GM19099 (cell line): Measurements from ENCODE around the gene MS4A1.

Experiments used
- POLR2A ChIP-seq: IDR thresholded peaks from 3 replicates; pipeline ENCODE4 v1.6.1; 2011; ENCODE audit warnings: low read depth; ENCODE audit not compliant: insufficient read length; ENCODE audit errors: extremely low read depth

Gene MS4A1

DNA sequence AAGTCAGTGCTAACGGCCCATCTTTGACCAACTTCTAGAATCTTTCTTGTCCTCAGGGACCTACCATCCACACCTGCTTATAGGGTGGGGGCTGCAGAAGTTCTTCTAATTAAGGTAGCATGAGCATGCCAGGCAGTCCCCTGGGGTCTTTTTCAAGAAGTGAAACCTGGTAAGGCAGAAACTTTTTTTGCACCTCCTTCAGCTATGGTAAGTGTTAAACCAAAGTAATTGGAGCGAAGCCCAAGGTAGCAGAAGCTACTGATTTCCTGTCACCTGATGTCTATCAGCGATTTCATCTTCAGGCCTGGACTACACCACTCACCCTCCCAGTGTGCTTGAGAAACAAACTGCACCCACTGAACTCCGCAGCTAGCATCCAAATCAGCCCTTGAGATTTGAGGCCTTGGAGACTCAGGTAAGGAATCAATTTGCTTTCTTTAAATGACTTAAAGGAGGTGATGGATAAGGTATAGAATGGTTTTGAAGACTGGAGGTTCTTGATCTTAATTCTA lies at the start of gene MS4A1:
TSS of gene MS4A1 (plus strand) at position 317 of the 512 bp plus-strand sequence. CDS start 6,528 bp downstream, outside the sequence.
- peak; percentile 89 for TF ChIP-seq POLR2A

DNA sequence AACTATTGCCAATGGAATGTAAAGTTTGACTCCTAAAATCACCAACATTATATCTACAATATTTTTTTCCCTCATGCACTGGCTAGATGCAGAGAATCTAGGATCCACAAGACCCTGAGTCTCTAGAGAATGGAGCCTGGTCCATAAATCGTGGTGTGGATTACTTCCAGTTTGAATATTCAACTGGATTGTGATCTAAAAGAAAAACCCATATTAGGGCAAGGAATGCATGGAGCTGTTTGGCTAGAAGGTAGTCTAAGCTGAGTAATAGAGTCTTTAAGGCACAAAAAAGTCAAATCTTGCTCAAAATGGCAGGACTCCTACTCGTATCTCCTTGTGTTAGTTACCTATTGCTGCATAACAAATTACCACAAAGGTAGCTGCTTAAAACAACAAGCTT lies 35.6 kb upstream of the MS4A1 start:
- TF ChIP-seq POLR2A, result no peak

DNA sequence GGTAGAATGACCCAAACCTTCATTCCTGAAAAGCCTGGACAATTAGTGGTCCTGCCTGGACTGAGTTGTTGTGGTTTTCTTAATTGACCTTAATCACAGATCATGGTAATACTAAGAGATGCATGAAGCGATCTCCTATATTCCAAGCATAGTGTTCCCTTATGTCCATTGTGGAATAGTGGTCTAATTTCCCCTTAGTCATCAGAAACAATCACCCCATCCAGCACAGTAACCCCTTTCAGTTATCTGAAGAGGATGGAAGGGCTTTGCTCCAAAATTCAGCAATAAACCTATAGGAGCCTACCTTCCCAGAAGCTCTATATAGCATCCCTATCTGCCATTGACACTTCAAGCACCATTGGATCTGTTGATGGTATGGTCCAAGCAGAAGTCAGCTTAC lies 33.0 kb upstream of the MS4A1 start:
- TF ChIP-seq POLR2A, result no peak

DNA sequence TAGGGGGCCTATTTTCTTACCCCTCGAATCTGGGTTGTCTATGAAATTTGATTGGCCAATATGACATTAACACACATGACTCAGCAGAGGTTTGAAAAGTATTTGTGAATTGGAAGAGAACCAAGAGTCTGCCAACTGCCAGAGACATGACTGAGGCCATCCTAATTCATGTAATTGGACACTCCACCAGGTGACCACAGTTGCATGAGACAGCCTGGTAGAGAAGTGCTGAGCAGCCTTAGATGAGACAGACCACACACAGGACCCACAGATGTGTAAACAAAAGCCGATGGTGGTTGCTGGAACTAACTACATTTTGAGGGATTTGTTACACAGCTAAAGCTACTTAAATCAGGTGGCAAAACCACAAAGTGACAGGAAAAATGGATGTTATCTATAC lies 27.1 kb upstream of the MS4A1 start:
- TF ChIP-seq POLR2A, result no peak

DNA sequence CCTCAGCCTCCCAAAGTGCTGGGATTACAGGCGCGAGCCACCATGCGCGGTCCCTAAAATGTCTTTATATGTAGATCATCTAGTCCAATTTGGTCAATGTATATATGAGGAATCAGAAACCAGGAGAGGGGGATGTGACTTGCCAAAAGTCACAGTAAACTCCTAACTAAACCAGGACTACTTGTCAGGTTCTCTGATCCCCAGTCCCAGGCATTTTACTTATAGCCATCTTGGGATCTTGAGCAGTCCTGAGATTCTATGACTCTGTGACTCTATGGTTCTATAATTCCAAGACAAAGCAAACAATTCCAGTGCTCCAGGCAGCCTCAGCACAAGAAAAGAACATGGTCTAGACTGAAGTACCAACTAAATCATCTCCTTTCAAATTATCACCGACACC lies 26.4 kb upstream of the MS4A1 start, which contains the start of gene MS4A5:
TSS of gene MS4A5 (plus strand) at position 301 of the 400 bp plus-strand sequence. CDS start 103 bp downstream, outside the sequence.
- no peak for TF ChIP-seq POLR2A

DNA sequence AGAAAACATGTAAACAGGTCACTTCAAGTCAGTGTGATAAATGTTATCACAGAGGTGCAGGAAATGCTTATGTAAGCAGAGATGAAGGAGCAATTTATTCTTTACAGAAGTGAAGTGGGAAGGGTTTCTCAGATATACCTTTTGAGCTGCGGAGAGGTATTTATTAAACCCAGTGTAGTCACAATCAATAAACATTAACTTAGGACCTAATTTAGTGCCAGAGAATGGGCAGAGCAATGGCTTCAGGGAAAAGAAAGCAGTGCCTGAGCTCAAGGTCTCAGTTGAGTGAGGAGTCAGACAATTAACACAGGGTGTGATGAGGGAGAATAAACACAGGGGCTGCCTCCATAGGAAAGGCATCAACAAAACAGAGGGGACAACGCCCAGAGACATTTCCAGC lies 24.4 kb upstream of the MS4A1 start:
- no peak for TF ChIP-seq POLR2A

DNA sequence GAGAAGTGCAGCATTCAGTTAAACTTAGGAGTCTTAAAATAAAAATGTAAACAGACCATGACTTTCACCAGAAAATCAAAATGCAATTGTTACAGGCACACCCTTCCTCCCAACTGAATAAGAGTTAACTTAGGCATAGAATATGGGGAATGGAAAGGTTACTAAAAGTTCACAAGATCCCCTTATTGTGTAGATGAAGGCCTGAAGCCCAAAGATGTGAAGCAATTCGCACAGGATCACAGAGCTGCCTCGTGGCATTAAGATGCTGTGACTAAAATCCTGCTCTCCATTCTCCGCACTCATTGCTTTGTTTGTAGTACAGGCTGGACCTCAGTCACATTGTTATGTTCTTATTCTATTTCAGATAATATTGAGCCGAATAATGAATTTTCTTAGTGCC lies 22.2 kb upstream of the MS4A1 start:
- no peak for TF ChIP-seq POLR2A

DNA sequence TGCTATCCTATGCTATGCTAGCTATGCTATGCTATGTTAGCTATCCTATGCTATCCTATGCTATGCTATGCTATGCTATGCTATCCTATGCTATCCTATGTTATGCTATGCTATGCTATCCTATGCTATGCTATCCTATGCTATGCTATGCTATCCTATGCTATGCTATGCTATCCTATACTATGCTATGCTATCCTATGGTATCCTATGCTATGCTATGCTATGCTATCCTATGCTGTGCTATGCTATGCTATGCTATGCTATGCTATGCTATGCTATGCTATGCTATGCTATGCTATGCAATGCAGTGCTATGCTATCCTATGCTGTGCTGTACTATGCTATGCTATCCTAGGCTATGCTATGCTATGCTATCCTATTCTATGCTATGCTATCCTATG lies 8.6 kb upstream of the MS4A1 start:
- no peak for TF ChIP-seq POLR2A

DNA sequence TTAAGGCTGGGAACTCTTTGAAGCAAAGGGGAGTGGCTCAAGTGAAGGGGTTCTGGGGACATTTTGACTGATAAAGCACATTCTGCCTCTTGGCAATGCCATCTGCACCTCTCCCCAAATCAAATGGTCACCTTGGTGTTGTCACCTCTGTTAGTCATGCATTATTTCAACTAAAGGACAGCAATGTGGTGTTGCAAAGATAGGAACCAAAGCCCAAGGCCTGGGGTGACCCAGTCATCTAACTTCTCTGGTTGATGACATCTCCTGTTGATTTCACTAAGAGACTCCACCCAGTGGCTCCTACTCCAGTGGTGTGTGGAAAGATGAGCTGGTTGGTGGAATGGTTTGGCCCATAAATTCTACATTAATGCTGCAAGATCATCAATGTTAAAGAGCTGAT lies 7.8 kb upstream of the MS4A1 start:
- no peak for TF ChIP-seq POLR2A

DNA sequence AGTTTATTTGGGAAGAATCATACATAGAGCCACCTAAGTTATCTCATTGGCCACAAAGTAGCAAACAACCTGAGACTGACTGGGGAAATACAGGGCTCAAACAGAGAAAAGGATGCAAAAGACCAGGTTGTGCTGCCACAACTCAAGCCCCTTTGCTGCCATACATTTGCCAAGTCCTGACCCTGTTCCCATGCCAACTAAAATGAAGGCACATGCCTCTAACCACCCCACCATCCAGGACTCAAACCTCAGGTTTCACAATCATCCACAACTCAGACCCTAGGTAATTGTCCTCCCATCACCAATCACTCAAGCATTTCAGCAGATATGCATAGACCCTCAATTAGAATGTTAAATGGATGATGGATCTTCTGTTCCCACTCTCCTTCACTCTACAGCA lies 1.4 kb upstream of the MS4A1 start:
- TF ChIP-seq POLR2A, result no peak

DNA sequence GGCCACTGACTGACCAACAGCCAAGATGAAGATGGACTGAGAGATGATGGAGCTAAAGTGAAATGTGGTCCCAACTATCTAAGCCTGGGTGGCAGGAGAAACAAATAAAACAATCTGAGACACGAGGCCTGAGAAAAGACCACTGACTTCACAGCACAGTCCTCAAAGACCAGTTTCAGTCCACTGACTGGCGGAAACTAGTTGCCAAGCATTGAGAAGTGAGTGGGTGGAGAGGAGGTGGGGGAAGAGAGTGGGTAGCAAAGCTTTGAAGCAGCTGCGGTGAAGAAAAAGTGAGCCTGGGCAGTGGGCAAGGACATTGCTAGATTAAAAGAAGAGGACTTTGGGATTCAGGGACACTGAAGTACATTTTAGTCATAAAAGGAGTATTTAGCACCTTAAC lies 1.9 kb downstream of the MS4A1 start:
- peak; percentile 65 for TF ChIP-seq POLR2A

DNA sequence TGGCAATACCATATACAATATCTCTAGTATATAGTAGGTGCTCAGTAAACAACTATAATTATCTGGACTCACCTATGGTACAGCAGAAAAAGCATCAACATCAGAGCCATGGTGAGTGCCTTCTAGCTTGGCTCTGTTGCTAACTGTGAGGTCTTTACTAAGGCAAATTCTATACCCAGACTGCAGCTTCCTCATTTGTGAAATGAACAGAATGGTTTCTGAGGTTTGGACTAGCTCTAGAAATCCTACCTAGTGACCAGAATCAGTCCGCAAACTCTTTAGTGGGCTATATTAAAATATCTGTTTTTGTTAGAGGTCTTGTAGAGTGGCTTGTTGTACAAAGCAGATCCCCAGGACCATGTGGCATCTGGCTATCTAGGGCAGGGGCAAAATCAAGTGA lies 3.7 kb downstream of the MS4A1 start:
- no peak for TF ChIP-seq POLR2A

DNA sequence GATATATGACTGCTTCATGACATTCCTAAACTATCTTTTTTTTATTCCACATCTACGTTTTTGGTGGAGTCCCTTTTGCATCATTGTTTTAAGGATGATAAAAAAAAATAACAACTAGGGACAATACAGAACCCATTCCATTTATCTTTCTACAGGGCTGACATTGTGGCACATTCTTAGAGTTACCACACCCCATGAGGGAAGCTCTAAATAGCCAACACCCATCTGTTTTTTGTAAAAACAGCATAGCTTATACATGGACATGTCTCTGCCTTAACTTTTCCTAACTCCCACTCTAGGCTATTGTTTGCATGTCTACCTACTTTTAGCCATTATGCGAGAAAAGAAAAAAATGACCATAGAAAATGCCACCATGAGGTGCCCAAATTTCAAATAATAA lies 13.2 kb downstream of the MS4A1 start:
- no peak for TF ChIP-seq POLR2A

DNA sequence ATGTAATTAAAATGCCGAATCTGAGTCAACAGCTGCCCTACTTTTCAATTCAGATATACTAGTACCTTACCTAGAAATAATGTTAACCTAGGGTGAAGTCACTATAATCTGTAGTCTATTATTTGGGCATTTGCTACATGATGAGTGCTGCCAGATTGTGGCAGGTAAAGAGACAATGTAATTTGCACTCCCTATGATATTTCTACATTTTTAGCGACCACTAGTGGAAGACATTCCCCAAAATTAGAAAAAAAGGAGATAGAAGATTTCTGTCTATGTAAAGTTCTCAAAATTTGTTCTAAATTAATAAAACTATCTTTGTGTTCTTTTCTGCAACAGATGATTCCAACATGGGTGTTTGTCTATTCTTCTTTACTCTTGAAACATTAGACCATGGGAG lies 14.1 kb downstream of the MS4A1 start:
- TF ChIP-seq POLR2A, result no peak

DNA sequence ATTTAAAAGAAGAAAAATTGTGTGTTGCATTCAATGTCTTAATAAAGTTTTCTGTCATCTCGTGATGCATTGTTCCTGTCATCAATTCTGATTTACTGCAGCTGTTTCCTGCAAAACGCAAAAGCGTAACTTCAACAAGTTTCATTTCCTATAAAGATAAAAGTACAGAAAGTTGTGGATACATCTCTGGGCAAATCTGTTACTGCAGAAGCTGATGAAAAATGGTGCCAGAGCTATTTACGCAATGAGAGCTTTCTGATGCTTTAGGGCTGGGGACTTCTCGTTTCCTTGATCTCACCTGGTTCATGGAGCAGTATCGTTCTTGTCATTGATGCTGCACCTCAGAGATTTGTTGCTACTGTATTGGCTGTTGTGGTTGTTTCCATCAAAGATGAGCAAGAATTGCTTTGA lies 21.4 kb downstream of the MS4A1 start:
- TF ChIP-seq POLR2A, result no peak

DNA sequence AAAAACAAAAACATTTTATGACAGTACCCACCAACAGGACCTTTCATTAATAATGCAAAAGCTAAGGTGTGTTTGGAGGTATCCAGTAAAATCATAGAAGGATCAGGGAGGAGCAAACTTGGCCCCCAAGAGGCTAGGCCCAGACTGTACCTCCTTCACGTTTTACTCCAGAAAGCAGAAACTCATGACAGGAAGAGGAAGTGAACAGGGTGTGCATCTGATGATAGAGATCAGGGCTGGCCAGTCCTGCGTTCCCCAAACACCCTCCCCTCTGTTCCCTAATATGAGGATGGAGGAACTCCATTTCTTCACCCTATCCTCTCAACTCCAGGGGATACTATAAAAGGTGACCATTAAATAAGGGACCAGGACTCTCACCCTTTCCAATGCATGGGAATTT lies 26.7 kb downstream of the MS4A1 start:
- peak; percentile 35 for TF ChIP-seq POLR2A

DNA sequence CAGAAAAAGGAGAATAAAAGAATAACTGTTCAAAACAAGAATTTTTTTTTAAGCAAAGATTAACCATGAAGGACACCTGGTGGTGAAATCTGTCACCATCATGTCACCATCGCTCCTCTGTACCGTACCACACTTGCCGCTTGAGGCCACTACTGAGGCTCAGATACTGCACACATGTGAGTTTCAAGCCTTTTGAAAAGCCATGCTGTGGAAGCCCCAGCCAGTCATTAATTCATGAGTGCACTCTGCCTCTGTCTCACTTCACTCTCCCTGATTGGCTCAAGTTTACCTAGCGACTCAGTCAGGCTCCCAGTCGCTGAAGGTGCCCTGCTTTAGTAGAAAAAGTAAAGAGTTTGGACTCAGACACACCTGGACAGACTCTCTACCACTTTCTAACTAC lies 30.3 kb downstream of the MS4A1 start:
- TF ChIP-seq POLR2A, result no peak
